SK-N-MC (cell line): ENCODE data around the gene NUAK1.

Experiments used
- EZH2 ChIP-seq: fragments of 200-600 bp; sonication (generic); IDR thresholded peaks from one replicate; pipeline ENCODE4 v1.6.1; 2017; ENCODE audit warnings: antibody characterized with exemption
- POLR2AphosphoS5 ChIP-seq: IDR thresholded peaks from 2 replicates; pipeline ENCODE4 v1.6.1; 2012; ENCODE audit warnings: mild to moderate bottlenecking, low read depth, low read length, borderline replicate concordance

DNA sequence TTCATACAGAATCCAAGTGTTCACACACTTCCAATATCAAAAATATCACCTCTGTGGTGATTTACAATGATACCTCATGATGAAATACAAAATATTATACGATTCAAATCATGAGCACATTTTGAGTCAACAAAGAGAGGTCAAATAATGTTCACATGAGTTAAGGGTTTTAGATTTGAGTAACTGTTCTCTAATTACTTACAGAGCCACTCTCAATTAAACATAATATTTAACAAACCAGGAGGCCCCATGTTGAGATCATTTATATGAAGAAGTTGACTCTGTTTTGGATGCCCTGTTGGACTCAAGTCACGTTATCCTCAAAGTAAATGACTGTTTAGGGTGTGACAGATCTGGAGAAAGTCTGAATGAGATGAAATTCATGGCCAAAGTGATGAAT, 53.5 kb downstream of the NUAK1 start:
- no peak for TF ChIP-seq POLR2AphosphoS5
- no peak for TF ChIP-seq EZH2
